ENCODE results near the gene CEP104.
A peak's percentile ranks its signal among the peaks of the same experiment; 100 is the strongest.

Gene CEP104

DNA sequence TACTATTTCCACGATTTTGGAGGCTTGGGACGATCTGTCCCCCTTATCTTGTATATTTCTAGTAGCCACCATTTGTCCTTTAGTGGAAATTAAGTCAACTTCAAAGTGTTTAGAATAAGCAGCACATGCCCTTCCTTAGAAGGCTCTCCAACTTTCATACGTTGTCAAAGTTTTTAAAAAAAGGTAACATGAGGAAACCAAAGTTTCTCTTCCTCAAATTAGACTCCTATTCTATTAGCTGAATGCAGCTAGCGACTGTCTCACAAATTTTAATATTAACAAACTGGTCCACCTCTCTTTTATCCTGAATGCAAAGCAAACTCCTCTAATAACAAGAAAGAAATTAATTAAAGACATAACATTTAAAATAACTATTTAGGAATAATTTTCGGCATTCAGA, 36.2 kb upstream of the CEP104 start:
- no peak for DNase-seq

DNA sequence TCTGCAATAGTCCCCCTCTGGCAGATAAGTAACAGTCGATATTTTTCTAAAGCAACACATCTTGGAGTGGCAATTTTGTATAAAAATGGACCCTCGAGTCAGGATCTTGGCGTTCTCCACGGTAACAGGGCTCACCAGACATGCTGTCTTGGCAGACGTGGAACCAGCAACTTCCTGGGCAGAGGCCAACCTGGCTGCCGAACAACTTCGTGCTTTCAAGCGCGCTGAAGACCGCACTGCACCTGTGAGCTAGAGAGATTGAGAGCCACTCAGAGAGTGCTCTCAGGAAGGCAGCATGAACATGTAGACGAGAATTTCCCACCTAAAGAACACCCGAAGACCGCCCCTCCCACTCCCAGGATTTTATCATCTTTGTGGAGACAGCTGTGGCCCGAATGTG, 35.7 kb upstream of the CEP104 start:
- no peak for DNase-seq

DNA sequence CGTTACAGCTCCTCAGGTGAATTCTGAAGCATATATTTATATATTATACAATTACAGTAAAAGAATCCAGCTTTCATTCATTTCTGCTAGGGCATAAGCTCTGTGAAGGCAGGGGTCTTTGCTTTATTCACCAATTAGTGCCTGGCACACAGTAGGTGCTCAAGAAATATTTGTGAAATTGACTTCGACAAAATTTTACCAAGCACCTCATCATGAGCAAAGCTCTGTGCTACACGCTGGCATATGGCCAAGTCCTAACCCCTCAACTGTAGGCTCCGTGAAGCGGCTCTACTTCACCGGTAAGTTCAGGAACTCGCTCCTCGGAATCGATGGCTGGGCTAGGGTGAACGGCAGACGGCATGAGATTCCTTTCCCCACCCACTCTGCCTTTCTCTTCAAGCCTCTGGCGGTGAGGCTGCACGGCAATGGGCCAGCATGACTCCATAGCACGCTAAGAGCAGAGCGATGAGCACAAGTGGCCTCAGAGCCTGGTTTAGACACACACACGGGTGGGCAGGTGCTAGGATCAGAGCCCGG, 34.4 kb upstream of the CEP104 start:
- DNase-seq: no peak

DNA sequence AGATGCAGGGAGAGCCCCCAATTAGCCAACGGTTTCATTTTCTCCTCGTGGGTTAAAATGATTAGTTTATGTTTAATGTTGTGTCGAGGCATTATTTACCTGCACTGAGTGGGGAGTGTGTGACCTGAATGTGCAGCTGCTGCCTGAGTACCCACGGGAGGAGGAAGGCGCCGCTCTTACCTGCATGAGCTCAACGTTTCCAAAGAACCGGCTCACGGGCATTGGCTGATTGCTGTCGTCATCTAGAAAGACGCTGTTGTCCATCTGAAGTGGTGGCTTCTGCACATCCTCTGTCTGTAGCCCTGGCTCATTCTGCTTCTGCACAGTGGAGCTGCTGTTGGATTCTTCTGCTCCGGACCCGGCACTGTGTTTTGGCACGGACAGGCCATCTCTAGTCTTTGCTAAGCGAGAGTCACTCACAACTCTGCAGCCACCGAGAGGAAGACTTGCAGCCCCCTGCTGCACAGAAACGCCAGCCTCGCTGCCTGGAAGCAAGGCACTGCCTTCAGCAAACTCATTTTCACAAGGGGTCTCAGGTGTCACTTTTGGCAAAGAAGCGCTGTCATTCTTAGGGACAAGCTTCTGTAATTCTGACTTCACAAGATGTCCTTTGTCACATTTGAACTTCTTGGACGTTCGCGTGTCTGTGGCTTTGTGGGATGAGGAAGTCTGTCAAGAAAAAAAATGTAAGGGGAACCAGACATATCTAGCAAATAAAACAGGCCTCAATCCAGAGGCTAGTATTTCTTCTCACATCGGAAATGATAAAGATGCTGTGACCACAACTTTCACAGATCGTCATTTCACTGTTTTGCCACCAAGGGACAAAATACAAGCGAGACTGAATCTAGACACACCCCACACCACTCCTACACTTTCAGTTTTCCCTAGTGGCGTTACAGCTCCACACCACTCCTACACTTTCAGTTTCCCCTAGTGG, 33.6 kb upstream of the CEP104 start:
- no peak for DNase-seq

DNA sequence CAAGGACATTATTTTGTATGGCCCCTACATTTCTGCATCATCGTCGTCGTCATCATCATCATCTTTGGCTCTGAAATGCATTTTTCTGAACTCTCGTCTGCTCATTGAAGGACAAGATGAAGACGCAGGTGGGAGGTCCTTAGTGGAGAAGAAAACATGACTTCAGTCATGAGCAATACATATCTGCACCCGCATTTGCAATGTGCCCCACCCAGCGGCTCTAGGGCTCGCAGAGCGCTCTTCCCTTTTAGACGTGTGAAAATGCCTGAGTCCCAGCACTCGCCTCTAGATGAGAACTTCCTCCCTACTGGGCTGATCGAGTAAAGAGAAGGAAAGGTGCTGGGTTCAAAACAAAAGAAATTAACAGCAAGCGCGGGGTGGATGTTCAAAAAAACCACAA, 32.9 kb upstream of the CEP104 start:
- DNase-seq: no peak

DNA sequence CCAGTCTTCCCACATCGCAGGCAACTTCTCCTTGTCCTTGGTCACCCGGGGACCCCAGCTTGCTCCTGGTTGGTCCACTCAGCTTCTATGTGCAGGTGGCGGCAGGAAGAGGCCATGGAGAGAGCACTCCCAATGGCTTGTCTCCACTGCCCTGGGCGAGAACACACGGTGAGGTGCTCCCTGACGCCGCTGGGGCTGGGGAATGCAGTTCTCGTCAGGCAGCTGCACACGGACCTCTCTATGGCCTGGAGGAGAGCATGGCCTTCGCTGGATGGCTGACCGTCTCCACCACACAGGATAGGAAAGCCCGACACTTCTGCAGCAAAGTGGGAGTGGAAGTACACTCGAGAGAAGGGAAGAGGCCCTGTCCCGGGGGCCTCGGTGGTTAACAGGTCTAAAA, 31.3 kb upstream of the CEP104 start:
- no peak for DNase-seq

DNA sequence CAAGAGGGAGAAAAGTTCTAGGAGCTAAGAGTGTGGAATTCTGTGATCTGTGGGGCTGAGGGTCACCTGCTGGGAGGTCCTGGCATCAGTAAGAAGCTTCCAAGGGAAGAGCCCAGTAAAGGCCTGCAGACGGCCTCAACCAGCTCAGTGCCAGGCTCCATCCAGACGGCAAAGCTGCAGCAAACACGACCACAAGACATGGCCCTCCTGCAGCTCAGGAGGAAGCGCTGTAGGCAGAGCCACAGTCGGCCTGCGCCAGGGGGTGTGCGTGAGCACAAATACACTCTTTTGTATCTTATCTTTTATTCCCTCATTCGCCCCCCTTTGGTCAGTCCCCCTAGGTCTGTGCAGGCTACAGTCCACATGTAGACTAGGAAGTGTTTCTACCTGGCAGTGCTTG, 29.7 kb upstream of the CEP104 start:
- DNase-seq: no peak

DNA sequence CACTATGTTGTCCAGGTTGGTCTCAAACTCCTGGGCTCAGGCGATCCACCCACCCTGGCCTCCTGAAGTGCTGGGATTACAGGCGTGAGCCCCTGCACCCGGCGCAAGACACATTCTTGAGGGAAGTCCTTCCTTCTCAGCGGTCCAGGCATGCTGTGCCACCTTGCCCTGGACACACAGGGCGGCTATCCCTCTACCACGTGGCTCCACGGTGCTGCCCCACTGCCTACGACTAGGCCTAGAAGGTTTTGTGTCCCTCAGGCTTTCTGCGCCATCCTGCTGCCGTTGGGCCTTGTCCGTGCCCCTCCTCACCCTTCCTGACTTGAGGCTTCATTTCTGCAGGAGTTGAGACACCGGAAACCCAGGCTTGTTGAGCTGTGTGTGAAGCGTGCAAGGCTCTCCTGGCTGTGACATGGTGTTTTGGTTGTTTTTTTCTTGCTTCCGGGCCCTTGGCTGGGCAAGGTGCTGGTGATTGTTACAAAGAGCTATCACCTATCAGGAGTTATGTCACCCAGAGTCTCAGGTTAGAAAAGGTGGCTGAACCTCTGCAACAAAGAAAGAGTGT, 29.2 kb upstream of the CEP104 start:
- DNase-seq: no peak

DNA sequence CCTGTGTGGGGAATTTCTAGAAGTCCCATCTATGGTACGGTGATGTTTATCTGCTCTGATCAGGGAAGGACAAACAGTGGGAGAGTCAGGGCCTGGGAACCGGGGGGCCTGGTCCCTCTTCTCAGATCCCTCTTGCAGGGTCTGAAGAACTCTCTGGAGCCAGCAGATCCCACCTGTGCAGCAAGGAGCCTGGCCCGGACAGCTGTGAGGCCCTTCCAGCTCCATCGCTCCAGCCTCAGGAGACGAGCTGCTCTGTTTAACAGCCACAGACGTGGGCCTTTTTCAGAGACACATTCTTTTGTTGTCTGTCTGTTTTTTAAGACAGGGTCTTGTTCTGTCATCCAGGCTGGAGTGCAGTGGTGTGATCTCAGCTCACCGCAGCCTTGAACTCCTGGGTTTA, 28.6 kb upstream of the CEP104 start:
- DNase-seq: no peak

DNA sequence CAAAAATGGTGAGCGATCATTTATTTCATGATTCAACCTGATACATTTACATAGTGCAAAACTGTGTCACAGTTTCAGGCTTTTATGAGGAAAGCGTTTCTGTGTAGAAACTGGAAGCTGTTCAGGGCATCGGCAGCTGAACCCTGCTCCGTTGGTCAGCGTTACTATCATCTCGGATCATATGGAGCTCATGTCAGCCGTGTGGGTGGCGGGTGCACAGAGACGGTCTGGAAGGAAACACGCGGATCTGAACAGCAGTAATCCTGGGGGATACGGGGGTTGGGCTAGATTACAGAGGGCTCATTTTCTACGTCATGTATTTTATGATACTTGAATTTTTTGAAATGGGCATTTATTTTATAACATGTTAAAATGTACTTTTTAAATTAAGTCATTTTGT, 28.0 kb upstream of the CEP104 start:
- no peak for DNase-seq

DNA sequence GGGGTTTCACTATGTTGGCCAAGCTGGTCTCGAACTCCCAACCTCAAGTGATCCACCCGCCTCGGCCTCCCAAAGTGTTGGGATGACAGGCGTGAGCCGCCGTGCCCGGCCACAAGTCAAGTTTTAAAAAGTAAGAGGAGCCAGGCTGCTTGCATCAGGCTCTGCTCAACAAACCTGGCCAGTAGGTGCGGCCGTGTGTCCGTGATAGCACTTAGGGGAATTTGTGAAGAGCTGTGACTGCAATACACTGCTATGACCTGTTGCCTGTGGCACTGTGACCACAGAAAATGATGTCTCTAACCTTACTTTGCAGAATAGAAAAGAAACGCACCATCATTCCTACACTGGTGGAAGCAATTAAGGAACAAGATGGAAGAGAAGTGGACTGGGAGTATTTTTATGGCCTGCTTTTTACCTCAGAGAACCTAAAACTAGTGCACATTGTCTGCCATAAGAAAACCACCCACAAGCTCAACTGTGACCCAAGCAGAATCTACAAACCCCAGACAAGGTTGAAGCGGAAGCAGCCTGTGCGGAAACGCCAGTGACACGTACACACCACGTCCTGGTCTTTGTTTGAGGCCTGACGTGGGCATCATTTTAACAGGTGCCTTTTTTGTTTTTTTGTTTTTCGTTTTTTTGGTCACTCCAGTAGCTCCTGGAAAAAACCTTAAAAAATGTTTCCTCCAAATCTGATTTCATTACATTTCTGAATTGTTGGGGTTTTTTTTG, 26.3 kb upstream of the CEP104 start:
- no peak for DNase-seq

DNA sequence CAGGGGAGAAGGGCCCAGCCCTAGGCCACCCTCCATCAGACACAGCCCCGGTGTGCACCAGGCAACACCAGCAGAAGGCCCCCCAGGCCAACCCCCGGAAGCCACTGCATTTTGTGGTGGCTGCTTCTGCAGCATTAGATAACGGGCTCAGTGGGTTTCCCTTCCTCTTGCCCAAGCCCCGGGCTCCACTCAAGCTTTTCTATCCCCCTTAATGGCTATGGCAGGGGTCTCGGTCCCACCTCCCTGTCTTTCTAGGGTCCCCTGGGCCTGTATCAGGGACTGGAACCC, 24.1 kb upstream of the CEP104 start:
- no peak for DNase-seq

DNA sequence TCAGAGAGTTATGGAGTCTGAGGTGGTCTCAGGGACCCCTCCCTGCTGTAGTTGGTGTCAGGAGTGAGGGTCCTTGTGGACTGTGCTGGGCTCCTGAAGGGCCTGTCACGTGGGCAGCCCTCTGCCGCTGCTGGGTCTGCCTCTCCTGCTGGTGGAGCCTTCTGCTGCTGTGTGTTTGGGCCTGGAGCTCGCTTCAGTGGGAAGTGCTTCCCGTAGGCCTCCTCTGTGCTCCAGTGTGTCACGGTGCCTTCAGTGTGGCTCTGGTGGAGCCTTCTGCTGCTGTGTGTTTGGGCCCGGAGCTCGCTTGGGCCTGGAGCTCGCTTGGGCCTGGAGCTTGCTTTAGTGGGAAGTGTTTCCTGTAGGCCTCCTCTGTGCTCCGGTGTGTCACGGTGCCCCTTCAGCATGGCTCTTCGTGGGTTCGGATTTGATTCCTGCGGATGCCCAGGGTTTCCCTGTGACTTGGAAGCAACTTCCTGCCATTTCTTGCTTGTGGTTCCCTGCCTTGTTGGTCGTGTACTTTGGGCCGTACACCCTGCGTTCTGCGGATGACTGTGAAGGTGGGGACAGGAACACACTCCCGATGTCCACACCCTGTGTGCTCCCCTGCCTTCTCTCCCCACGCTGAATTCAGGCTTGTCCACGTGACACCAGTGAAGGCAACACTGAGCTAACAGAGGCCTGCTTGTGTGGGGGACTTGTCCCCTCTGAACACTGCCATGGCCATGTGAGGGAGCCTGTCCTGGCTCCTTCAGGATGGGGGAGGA, 23.6 kb upstream of the CEP104 start:
- no peak for DNase-seq

DNA sequence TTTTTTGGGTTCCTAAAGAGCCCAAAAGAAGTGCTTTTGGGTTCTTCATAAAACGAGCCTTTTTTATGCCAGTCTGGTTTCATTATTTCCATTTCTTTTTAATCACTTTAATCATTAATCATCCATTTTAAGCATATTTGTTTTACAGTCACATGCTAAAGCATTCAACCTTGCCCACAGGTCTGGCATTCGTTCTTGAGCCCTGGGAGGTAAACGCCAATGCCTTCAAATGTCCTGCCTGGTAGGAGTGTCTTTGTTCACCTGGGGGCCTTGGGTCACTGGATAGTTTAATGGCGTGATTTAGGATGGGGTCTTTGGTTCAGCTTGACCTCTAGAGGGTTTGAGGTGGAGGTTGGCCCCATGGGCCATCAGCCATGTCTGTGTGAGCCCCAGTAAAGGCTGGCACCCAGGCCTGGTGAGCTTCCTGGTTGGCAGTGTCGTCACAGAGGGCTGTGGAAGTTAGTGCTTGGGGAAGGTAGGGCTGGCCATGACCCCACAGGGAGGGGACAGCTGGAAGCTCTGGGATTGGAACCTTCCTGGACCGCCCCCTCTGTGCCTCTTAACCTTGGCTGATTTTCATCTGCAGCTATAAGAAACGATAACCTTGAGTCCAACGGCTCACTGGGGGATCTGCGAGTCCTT, 22.9 kb upstream of the CEP104 start:
- DNase-seq: no peak

DNA sequence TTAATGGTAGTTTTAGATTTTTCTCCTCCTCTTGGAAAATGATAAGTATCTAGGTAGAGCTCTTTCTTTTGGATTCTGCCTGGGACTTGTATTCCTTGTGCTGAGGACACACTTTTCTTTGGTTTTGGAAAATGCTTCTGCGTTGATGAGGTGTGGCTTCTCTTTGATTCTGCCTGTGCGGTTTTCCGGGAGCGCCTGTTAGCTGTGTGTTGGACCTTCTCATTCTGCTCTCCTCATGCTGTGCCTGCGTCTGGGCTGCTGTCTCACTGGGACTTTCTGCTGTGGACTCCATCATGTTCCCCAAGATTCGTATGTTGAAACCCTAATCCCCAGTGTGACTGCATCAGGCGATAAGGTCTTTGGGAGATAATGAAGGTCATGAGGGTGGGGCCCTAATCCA, 22.1 kb upstream of the CEP104 start:
- no peak for DNase-seq

DNA sequence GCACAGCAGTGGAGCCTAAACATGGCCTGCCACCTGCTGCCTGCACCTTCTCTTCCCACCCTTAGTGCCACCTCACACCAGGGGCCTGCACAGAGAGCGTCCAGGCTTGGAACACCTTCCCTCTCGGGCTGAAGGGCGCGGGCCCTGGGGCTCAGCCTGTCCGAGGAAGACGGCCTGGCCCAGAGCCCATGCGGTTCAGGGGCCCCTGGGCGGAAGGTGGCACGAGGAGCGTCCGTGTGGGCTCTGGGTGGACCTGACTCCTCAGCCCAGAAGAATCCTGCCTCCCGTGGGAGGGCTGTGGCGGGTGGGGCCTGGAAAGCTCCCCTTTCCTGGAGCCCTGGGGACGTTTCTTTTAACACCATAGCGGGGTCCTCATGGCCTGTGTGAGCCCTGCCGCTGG, 19.7 kb upstream of the CEP104 start:
- no peak for DNase-seq

DNA sequence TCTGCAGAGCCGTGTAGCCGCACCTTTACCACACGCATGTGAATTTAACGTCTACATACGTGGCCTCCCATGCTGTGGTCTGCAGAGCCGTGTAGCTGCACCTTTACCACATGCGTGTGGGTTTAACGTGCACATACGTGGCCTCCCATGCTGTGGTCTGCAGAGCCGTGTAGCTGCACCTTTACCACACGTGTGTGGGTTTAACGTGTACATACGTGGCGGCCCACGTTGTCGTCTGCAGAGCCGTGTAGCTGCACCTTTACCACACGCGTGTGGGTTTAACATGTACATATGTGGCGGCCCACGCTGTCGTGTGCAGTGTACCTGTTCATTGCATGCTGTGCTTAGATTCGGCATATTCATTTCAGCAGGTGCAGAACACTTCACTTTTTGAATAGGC, 17.7 kb upstream of the CEP104 start:
- DNase-seq: no peak

DNA sequence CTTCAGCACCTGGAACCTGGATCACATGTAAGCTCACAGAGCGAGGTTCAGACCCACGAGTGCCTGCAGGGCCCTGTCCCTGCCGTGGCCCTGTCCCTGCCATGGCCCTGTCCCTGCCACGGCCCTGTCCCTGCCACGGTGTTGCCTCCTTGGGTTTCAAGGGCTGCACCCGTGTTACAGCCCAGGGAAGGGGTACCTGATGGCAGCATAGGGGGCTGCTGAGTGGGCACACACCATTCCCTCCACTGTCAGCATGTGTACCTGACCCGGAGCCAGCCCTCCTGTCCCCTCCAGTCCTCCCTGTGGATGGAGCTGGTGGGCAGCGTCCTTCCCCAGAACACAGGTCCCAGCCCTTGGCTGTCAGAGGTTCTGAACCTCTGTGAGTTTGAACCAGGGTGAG, 15.5 kb upstream of the CEP104 start:
- DNase-seq: no peak

DNA sequence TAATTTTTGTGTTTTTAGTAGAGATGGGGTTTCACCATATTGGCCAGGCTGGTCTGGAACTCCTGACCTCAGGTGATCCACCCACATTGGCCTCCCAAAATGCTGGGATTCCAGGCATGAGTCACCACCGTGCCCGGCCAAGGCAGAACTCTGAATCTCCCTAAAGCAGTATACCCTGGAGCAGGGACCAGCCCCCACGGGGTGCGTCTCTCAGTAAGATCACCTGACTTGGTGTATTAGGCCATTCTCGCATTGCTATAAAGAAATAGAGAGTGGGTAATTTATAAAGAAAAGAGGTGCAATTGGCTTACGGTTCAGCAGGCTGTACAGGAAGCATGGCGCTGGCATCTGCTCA, 14.4 kb upstream of the CEP104 start:
- no peak for DNase-seq

DNA sequence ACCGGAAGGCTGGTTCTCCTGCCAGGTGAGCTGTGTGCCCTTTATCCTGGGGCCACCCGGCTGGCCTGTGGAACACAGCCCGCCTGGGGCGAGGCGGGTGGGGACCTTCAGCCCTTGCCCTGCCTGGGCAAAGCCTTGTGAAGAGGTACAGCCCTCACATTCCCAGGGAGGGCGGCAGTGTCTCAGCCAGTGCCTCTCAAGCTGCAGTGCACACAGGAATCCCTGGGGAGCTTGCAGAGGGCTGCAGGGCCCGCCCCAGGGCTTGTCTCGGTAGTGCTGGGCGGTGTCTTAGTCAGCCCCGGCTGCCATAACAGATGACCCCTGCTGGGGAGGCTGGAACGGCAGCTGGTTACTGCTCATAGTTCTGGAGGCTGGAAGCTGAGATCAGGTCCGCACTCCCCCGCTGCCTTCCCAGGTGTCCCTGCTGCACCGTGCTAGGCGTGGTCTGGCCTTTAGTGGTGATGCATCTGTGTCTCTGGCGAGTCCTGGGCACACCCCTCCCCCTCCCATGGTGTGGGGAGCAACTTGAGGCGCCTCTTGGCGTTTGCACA, 12.8 kb upstream of the CEP104 start:
- DNase-seq: peak; percentile 85

DNA sequence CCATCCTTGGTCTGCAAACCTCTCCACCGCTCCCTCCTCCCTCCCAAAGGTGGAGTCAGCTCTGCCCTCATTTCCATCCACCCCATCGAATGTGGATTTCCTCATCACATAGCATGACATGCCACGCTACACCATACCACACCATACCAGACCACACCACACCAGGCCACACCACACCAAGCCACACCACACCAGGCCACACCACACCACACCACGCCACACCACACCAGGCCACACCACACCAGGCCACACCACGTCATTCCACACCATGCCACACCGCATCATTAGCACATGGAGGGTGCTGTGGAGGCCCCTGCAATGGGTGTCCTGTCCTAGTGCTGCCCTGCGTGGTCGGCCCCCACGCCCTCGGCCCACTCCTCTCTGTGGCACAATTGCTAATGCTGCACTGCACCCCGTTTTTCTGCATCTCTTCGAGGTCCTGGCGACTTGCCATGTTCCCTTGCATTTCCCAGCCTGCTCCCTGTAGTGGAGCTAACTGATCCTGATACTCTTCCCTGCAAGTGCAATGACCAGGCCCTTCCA, 11.5 kb upstream of the CEP104 start:
- no peak for DNase-seq

DNA sequence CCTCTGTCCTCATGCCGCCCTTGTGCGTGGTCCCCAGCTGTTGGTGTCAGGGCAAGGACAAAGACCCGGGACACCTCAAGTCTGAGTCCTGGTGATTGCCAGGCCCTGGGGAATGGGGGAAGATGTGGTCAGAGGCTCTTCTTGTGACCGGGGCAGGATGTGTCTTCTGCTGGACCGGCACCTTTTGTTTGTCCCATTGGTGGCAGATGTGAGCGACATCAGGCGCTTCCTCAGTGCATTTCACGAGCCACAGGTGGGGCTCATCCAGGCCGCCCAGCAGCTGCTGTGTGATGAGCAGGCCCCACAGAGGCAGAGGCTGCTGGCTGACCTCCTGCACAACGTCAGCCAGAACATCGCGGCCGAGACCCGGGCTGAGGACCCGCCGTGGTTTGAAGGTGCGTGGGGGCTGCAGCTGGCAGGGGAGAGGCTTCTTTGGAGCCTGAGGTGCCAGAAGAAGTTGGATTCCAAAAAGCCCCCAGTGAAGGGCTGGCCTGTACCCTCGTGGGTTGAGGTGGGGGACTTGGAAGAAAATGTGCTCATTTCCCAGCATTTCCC, 8.7 kb upstream of the CEP104 start:
- DNase-seq: no peak

All from islet precursor cell (in vitro differentiated cells).